Esophagus squamous epithelium (tissue), 5 donors: Measurements from ENCODE around the gene KLF18. TPM values are rescaled to one million over a fixed set of nuclear protein-coding genes. Genes with fewer than 3 reads are reported as not detected.

Experiments
- DNase-seq: peaks from one replicate; lab custom pipeline; 2025; lab: John Stamatoyannopoulos, UW
- H3K27ac ChIP-seq, 4 donors: fragments of 200-600 bp; sonication (generic); one replicate each; pipeline ENCODE4 v1.5.1; 2016 to 2019; ENCODE audit warnings: mild to moderate bottlenecking in 1 of 4
- H3K27me3 ChIP-seq, 4 donors: fragments of 200-600 bp; sonication (generic); 1 replicate in 3 of 4; 2 replicates in 1 of 4; pipeline versions ENCODE4 v1.5.1 to v1.6.0; 2017 to 2021; ENCODE audit warnings: antibody characterized with exemption in 1 of 4
- H3K36me3 ChIP-seq, 3 donors: fragments of 200-600 bp; sonication (generic); one replicate each; pipeline ENCODE4 v1.5.1; 2016 to 2019
- H3K4me1 ChIP-seq, 3 donors: fragments of 200-600 bp; sonication (generic); one replicate each; pipeline ENCODE4 v1.5.1; 2017 to 2019
- H3K4me3 ChIP-seq, 4 donors: fragments of 200-600 bp; sonication (generic); 1 replicate in 3 of 4; 2 replicates in 1 of 4; pipeline ENCODE4 v1.5.1; 2016 to 2019; ENCODE audit warnings: mild to moderate bottlenecking in 2 of 4, moderate library complexity in 1 of 4
- H3K9me3 ChIP-seq, 3 donors: fragments of 200-600 bp; sonication (generic); one replicate each; pipeline ENCODE4 v1.5.1; 2016 to 2019
- POLR2A ChIP-seq, 4 donors: fragments of 450-650 bp; IDR thresholded peaks; one replicate each; pipeline ENCODE4 v1.6.1; 2017; ENCODE audit warnings: antibody characterized with exemption in 4 of 4, mild to moderate bottlenecking in 4 of 4, moderate library complexity in 3 of 4
- WGBS, 2 donors: methylation state at CpG; one replicate each; pipeline ENCODE4 v1.1.5; 2018; 5-methylcytosine and 5-hydroxymethylcytosine counted together
- intact Hi-C: fragments of 100-400 bp; cut with DNase I; formaldehyde crosslinking; loops from one replicate; pipeline ENCODE4 v1.15.0; 2022
- small RNA-seq, 4 donors: library from RNA; depleted of rRNA; stranded (forward); fragments of <200 nt; gene quantifications; one replicate each; pipeline ENCODE3, GENCODE V24; 2016
- total RNA-seq, 4 donors: library from RNA; depleted of rRNA; stranded (reverse); fragments of >200 nt; gene quantifications; one replicate each; pipeline ENCODE4 v1.1.0, GENCODE V29; 2016
- TF ChIP-seq, protein P1 (sequence below), 6 experiments: fragments of 450-650 bp in 4 of 6; fragments of 200-600 bp in 2 of 6; sonication (generic) in 2 of 6; IDR thresholded peaks; one replicate each; pipeline ENCODE4 v1.5.1; 2016 to 2019; ENCODE audit warnings: antibody characterized with exemption in 6 of 6, mild to moderate bottlenecking in 4 of 6, moderate library complexity in 4 of 6
- donor health status: DM: yes; HTN: yes; CAD: no.

KLF18 gene
- total RNA-seq, 4 donors from 2014 or later: not detected

DNA sequence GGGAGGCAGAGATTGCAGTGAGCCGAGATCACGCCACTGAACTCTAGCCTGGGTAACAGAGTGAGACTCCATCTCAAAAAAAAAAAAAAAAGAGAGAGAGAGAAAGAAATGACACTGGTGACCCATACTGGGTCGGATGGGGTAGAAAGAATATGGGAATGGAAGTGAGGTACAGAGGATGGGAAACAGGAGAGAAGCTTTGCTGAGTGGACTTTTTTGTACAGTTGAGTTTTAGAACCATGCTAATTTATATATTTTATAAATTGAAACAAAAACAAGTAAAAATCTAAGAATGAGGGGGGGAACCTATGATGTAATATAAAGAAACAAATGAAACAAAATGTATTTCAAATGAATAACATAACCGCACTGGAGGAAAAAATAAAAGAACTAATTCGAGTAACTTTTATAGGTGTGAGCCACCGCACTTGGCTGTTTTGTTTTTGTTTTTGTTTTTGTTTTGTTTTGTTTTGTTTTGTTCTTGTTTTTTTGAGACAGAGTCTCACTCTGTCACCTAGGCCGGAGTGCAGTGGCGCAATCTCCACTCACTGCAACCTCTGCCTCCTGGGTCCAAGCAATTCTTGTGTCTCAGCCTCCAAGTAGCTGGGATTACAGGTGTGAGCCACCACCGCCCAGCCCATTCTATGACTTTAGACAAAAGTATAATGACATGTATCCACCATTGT is 41.1 kb downstream of the KLF18 start:
- DNase-seq: no peak
- H3K27me3 ChIP-seq: peaks cover 0 to 8% (median 0%) of the 10 kb centered on the region in 4 donors
- TF ChIP-seq, protein P1, sequence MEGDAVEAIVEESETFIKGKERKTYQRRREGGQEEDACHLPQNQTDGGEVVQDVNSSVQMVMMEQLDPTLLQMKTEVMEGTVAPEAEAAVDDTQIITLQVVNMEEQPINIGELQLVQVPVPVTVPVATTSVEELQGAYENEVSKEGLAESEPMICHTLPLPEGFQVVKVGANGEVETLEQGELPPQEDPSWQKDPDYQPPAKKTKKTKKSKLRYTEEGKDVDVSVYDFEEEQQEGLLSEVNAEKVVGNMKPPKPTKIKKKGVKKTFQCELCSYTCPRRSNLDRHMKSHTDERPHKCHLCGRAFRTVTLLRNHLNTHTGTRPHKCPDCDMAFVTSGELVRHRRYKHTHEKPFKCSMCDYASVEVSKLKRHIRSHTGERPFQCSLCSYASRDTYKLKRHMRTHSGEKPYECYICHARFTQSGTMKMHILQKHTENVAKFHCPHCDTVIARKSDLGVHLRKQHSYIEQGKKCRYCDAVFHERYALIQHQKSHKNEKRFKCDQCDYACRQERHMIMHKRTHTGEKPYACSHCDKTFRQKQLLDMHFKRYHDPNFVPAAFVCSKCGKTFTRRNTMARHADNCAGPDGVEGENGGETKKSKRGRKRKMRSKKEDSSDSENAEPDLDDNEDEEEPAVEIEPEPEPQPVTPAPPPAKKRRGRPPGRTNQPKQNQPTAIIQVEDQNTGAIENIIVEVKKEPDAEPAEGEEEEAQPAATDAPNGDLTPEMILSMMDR (IDR thresholded peaks at IDR 0.05): no peak
- TF ChIP-seq POLR2A (IDR thresholded peaks at IDR 0.05): no peak
- peaks cover 0 to 6% (median 0%) of the 10 kb centered on the region in 3 donors for H3K9me3 ChIP-seq
- 79 to 85% methylated on average over 9 of the region's 9 CpGs for WGBS, 2 donors
- H3K27ac ChIP-seq: no peak overlapping the region
- no peaks in the 10 kb centered on the region for H3K4me1 ChIP-seq
- H3K4me3 ChIP-seq: no peak overlapping the region
- no peaks in the 10 kb centered on the region for H3K36me3 ChIP-seq
- intact Hi-C loops: no loop called here

DNA sequence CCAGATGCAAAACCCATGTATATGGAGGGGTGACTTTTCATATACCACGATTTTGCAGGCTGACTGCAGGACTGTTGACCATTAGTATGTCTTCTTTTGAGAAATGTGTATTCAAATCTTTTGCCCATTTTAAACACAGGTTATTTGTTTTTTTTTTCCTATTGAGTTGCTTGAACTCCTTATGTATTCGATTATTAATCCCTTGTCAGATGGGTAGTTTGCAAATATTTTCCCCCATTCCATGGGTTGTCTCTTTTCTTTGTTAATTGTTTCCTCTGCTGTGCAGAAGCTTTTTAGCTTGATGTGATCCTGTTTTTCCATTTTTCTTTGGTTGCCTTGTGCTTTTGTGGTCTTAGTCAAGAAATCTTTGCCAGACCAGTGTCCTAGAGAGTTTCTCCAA is 47.4 kb downstream of the KLF18 start:
- Histone ChIP-seq H3K9me3 (peaks cover 0 to 13% (median 0%) of the 10 kb centered on the region in 3 donors), H3K27ac (no peak overlapping the region), H3K36me3 (no peaks in the 10 kb centered on the region), H3K4me3 (no peak overlapping the region), H3K27me3 (peaks cover 0 to 4% (median 0%) of the 10 kb centered on the region in 4 donors), H3K4me1 (peaks cover 0 to 6% (median 0%) of the 10 kb centered on the region in 3 donors)
- WGBS, 2 donors: 69 to 73% methylated on average over 2 of the region's 2 CpGs
- TF ChIP-seq POLR2A (IDR thresholded peaks at IDR 0.05): no peak
- DNase-seq: no peak
- intact Hi-C loops: no loop called here

DNA sequence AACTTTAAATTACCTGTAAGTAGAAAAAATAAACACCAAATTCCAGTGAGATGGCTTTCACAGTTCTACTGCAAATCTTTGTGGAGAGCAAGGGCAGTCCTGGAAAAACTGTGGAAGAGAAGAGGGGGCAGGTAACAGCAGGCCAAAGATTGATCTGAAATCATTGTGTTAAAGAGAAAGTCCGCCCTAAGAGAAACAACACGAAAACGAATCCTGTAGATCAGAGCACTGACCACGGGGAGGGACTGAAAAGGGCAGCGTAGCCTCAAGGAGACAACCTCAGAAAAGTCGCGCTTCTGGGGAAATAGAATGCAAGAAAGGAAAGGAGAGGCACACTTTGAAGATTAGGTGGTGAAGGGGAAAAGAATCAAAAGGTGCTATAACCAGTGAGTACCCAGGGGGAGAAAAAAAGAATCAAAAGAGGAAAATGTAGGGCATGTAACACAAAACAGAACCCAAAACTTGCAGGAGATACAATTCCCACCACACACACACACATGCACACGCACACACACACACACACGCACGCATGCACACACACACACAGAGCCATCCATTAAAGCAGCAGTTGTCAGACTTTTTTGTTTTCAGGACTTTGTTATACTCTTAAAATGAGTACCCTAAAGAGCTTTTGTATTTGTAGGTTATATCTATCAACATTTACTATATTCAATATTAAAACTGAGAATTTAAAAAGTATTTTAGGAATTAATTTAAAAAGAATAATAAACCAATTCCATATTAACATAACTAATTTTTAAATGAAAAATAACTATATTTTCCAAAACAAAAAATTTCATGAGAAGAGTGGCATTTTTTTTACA is 50.8 kb downstream of the KLF18 start:
- peaks cover 0 to 8% (median 0%) of the 10 kb centered on the region in 3 donors for H3K9me3 ChIP-seq
- H3K4me3 ChIP-seq: no peak overlapping the region
- H3K27me3 ChIP-seq: peaks cover 0 to 8% (median 0%) of the 10 kb centered on the region in 4 donors
- intact Hi-C loops: no loop called here
- DNase-seq: no peak
- H3K4me1 ChIP-seq: peaks cover 0 to 6% (median 0%) of the 10 kb centered on the region in 3 donors
- TF ChIP-seq POLR2A (IDR thresholded peaks at IDR 0.05): no peak
- TF ChIP-seq, protein P1 (IDR thresholded peaks at IDR 0.05): no peak
- no peaks in the 10 kb centered on the region for H3K36me3 ChIP-seq
- WGBS, 2 donors: 60 to 68% methylated on average over 10 of the region's 10 CpGs
- H3K27ac ChIP-seq: no peak overlapping the region

DNA sequence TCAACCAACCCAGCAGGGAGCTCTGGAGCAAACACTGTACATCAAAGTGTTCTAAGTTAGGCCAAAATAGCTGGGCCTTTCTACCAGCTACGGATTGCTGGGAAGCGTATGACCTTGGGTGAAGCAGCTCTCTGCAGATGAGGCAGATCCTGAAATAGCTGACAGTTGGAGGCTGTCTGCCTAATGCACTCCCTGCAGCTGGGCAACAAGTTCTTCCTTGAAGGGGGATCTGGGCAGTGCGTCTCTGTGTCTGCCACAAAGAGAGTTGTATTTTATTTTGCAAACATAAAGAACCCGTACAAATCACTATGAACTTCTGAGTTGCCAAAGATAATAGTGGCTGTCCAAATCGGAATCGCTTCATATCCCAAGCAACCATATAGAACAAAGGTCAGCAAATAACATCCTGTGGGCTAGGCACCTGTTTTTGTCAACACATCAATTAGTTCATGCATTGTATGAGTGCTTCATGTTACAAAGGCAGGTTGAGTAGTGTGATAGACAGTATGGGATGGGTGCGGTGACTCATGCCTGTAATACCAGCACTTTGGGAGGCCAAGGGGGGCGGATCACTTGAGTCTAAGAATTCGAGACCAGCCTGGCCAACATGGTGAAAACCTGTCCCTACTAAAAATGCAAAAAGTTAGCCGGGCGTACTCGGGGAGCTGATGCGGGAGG is 51.9 kb downstream of the KLF18 start:
- H3K4me1 ChIP-seq: peaks cover 0 to 6% (median 0%) of the 10 kb centered on the region in 3 donors
- peak overlapping the region in 2 of 4 donors; percentile 25 to 44 for H3K27ac ChIP-seq
- intact Hi-C loops: no loop called here
- peaks cover 0 to 8% (median 0%) of the 10 kb centered on the region in 4 donors for H3K27me3 ChIP-seq
- WGBS, 2 donors: 52 to 72% methylated on average over 13 of the region's 13 CpGs
- no peak for TF ChIP-seq POLR2A (IDR thresholded peaks at IDR 0.05)
- TF ChIP-seq, protein P1 (IDR thresholded peaks at IDR 0.05): no peak
- no peak for DNase-seq
- peaks cover 0 to 7% (median 0%) of the 10 kb centered on the region in 3 donors for H3K9me3 ChIP-seq
- H3K36me3 ChIP-seq: no peaks in the 10 kb centered on the region
- H3K4me3 ChIP-seq: no peak overlapping the region

Small RNA genes within 50 kb of the gene (small RNA-seq; reads per million reads assigned to genes)
- gene AL035417.1: 0 reads per million in 4 donors
- 0 reads per million in 4 donors for gene OOSP1P1
- 0 reads per million in 4 donors for gene RF00019
- 0 reads per million in 4 donors for gene RN7SL479P

Other genes starting within 250 kb of the KLF18 start
- gene ARTN, start 207.8 kb downstream of the KLF18 start, total RNA-seq: 10 to 100 TPM in 1 of 4 donors, 1 to 10 TPM in 2, under 1 TPM in 1; 0.68 to 12.9 (median 4.0) TPM
- gene IPO13, start 194.7 kb downstream of the KLF18 start, total RNA-seq: 10 to 100 TPM; 19.3 to 32.4 (median 20.5) TPM
- 10 to 100 TPM; 14.0 to 34.6 (median 27.7) TPM for gene DPH2, start 171.6 kb downstream of the KLF18 start, total RNA-seq
- gene ATP6V0B, start 166.7 kb downstream of the KLF18 start, total RNA-seq: 100 to 1,000 TPM in 3 of 4 donors, 10 to 100 TPM in 1; 70.1 to 169 (median 135) TPM
- gene B4GALT2, start 162.4 kb downstream of the KLF18 start, total RNA-seq: 10 to 100 TPM; 38.9 to 59.3 (median 48.3) TPM
- 1 to 10 TPM; 3.0 to 7.3 (median 4.7) TPM for gene CCDC24, start 150.0 kb downstream of the KLF18 start, total RNA-seq
- gene SLC6A9, start 110.2 kb downstream of the KLF18 start, total RNA-seq: 10 to 100 TPM; 10.4 to 40.0 (median 23.2) TPM
- gene KLF17, start 22.8 kb downstream of the KLF18 start, total RNA-seq: under 1 TPM in 1 of 4 donors, not detected in 3; 0.19 TPM
- gene DMAP1, start 71.8 kb upstream of the KLF18 start, total RNA-seq: 10 to 100 TPM; 19.2 to 45.2 (median 22.0) TPM
- 10 to 100 TPM; 27.0 to 35.1 (median 31.8) TPM for gene ERI3, start 213.6 kb upstream of the KLF18 start, total RNA-seq